CD14-positive monocyte (primary cell): ENCODE data around the gene SHLD1. TPM values are rescaled to one million over a fixed set of nuclear protein-coding genes. Genes with fewer than 3 reads are reported as not detected.

Experiments used
- DNase-seq, 3 donors: peaks; one replicate each; pipeline ENCODE4 v3.0.0-alpha.2; 2011 to 2022
- H2AFZ ChIP-seq: 2 replicates; pipeline ENCODE4 v1.6.0; 2012; ENCODE audit warnings: mild to moderate bottlenecking, low read depth, low read length, inconsistent platforms; ENCODE audit not compliant: insufficient read depth, poor library complexity, severe bottlenecking
- H3K27ac ChIP-seq, 2 donors: 1 replicate in 1 of 2; 2 replicates in 1 of 2; pipeline ENCODE4 v1.5.1; 2012 to 2013; ENCODE audit warnings: low read length in 2 of 2, control low read depth in 1 of 2, inconsistent platforms in 1 of 2, low read depth in 1 of 2, mild to moderate bottlenecking in 1 of 2
- H3K27me3 ChIP-seq, 2 donors: one replicate each; pipeline versions ENCODE4 v1.6.0 to v1.6.1; 2011 to 2013; ENCODE audit warnings: low read length in 2 of 2; ENCODE audit not compliant: control insufficient read depth in 2 of 2, insufficient read depth in 2 of 2
- H3K36me3 ChIP-seq, 2 donors: replicated peaks in 1 of 2; 1 replicate in 1 of 2; 2 replicates in 1 of 2; pipeline versions ENCODE4 v1.5.1 to v1.6.1; 2012 to 2013; ENCODE audit warnings: low read length in 2 of 2, control low read depth in 1 of 2, inconsistent platforms in 1 of 2, mild to moderate bottlenecking in 1 of 2; ENCODE audit not compliant: insufficient read depth in 2 of 2, control insufficient read depth in 1 of 2
- H3K4me1 ChIP-seq, 2 donors: 1 replicate in 1 of 2; 2 replicates in 1 of 2; pipeline versions ENCODE4 v1.5.1 to v1.6.1; 2012 to 2013; ENCODE audit warnings: low read length in 2 of 2, control low read depth in 1 of 2, inconsistent platforms in 1 of 2, mild to moderate bottlenecking in 1 of 2, moderate library complexity in 1 of 2; ENCODE audit not compliant: insufficient read depth in 2 of 2, control insufficient read depth in 1 of 2
- H3K4me2 ChIP-seq: replicated peaks from 2 replicates; pipeline ENCODE3; 2012; ENCODE audit warnings: low read length, moderate library complexity, mild to moderate bottlenecking; ENCODE audit not compliant: poor library complexity, severe bottlenecking; ENCODE audit errors: extremely low read depth
- H3K4me3 ChIP-seq, 3 experiments: fragments of 200-600 bp in 1 of 3; sonication (generic) in 1 of 3; replicated peaks in 1 of 3; 1 replicate in 2 of 3; 2 replicates in 1 of 3; pipeline ENCODE4 v1.5.1; 2011 to 2013; ENCODE audit warnings: low read length in 3 of 3, mild to moderate bottlenecking in 3 of 3, control low read depth in 2 of 3, low read depth in 2 of 3, inconsistent platforms in 1 of 3, moderate library complexity in 1 of 3
- H3K79me2 ChIP-seq: 2 replicates; pipeline ENCODE4 v1.6.0; 2012; ENCODE audit warnings: mild to moderate bottlenecking, control low read depth, inconsistent platforms, low read length, moderate library complexity; ENCODE audit not compliant: insufficient read depth
- H3K9ac ChIP-seq: 2 replicates; pipeline ENCODE4 v1.6.0; 2017; ENCODE audit warnings: low read length, mild to moderate bottlenecking; ENCODE audit not compliant: insufficient read depth, poor library complexity, severe bottlenecking
- H3K9me3 ChIP-seq, 2 donors: replicated peaks in 1 of 2; 1 replicate in 1 of 2; 2 replicates in 1 of 2; pipeline versions ENCODE4 v1.5.1 to v1.6.1; 2012 to 2013; ENCODE audit warnings: low read length in 2 of 2, control low read depth in 1 of 2; ENCODE audit not compliant: control insufficient read depth in 1 of 2, insufficient read depth in 1 of 2
- H4K20me1 ChIP-seq: 2 replicates; pipeline ENCODE4 v1.6.0; 2012; ENCODE audit warnings: mild to moderate bottlenecking, low read length, control low read depth, moderate library complexity; ENCODE audit not compliant: insufficient read depth
- H3K27ac Mint-ChIP-seq, 7 donors: one replicate each; pipeline ENCODE4 v1.8.0; 2020; ENCODE audit warnings: mild to moderate bottlenecking in 7 of 7, mixed read lengths in 7 of 7, moderate library complexity in 6 of 7, inconsistent platforms in 2 of 7
- H3K27me3 Mint-ChIP-seq, 3 donors: one replicate each; pipeline ENCODE4 v1.8.0; 2021 to 2022; ENCODE audit warnings: low read depth in 3 of 3, mild to moderate bottlenecking in 3 of 3, mixed read lengths in 3 of 3, moderate library complexity in 3 of 3, inconsistent platforms in 1 of 3
- H3K36me3 Mint-ChIP-seq, 2 donors: one replicate each; pipeline ENCODE4 v1.8.0; 2020; ENCODE audit warnings: mixed read lengths in 2 of 2, inconsistent platforms in 1 of 2, mild to moderate bottlenecking in 1 of 2
- H3K4me1 Mint-ChIP-seq: one replicate; pipeline ENCODE4 v1.8.0; 2020; ENCODE audit warnings: mild to moderate bottlenecking, mixed read lengths
- H3K4me3 Mint-ChIP-seq, 2 donors: one replicate each; pipeline ENCODE4 v1.8.0; 2020; ENCODE audit warnings: mild to moderate bottlenecking in 2 of 2, mixed read lengths in 2 of 2, moderate library complexity in 1 of 2
- H3K9me3 Mint-ChIP-seq, 7 donors: one replicate each; pipeline ENCODE4 v1.8.0; 2020 to 2022; ENCODE audit warnings: mixed read lengths in 7 of 7, mild to moderate bottlenecking in 6 of 7, moderate library complexity in 6 of 7, inconsistent platforms in 2 of 7
- CTCF ChIP-seq: fragments of 200-600 bp; IDR thresholded peaks from one replicate; pipeline ENCODE4 v1.8.0; 2022; ENCODE audit warnings: antibody characterized with exemption, mild to moderate bottlenecking
- WGBS: methylation state at CpG from one replicate; pipeline ENCODE4 v1.1.5; 2013; ENCODE audit warnings: missing lambda C conversion rate; ENCODE audit not compliant: insufficient coverage; 5-methylcytosine and 5-hydroxymethylcytosine counted together
- intact Hi-C, 2 donors: fragments of 100-400 bp; cut with micrococcal nuclease; formaldehyde crosslinking; loops; one replicate each; pipeline versions ENCODE4 v1.15.0 to v1.15.1; 2023
- polyA plus RNA-seq, 3 donors: library from polyadenylated mRNA; depleted of rRNA in 1 of 3; unstranded in 2 of 3; stranded (reverse) in 1 of 3; fragments of 300-500 nt in 2 of 3; fragments of >200 nt in 1 of 3; fragmentation: Illumina TruSeq in 2 of 3; gene quantifications; 1 replicate in 2 of 3; 2 replicates in 1 of 3; pipeline ENCODE4 v1.2.3, GENCODE V29; 2012 to 2021

SHLD1 gene
- polyA plus RNA-seq, 3 donors, result 8.3 to 12.7 (median 11.5) TPM

GRCh38 chr20:5848711-5849505, 98.7 kb downstream of the SHLD1 start:
- H3K27ac Mint-ChIP-seq, result no peak overlapping the region
- no peak for TF ChIP-seq CTCF
- H3K27ac ChIP-seq, result no peak overlapping the region
- peaks cover 2 to 6% of the 10 kb centered on the region in 2 donors for H3K36me3 Mint-ChIP-seq
- no peak overlapping the region for H2AFZ ChIP-seq
- H3K9me3 ChIP-seq, result no peaks in the 10 kb centered on the region
- H3K4me1 ChIP-seq, result no peaks in the 10 kb centered on the region
- H3K4me2 ChIP-seq, result no peak overlapping the region
- 100% methylated on average over 2 of the region's 11 CpGs for WGBS
- intact Hi-C loops, result no loop called here
- no peaks in the 10 kb centered on the region for H3K27me3 Mint-ChIP-seq
- H3K4me1 Mint-ChIP-seq, result peaks cover 10% of the 10 kb centered on the region
- no peaks in the 10 kb centered on the region for H4K20me1 ChIP-seq
- H3K36me3 ChIP-seq, result no peaks in the 10 kb centered on the region
- H3K4me3 Mint-ChIP-seq, result no peak overlapping the region
- H3K9ac ChIP-seq, result no peak overlapping the region
- H3K27me3 ChIP-seq, result no peaks in the 10 kb centered on the region
- no peaks in the 10 kb centered on the region for H3K79me2 ChIP-seq
- peaks cover 0 to 4% (median 0%) of the 10 kb centered on the region in 7 donors for H3K9me3 Mint-ChIP-seq
- no peak overlapping the region for H3K4me3 ChIP-seq
- no peak for DNase-seq

GRCh38 chr20:5855939-5856338, 105.7 kb downstream of the SHLD1 start:
- Mint-ChIP-seq H3K27ac (peak overlapping the region in 1 of 7 donors; percentile 75), H3K27me3 (peaks cover 0 to 4% (median 0%) of the 10 kb centered on the region in 3 donors), H3K4me3 (no peak overlapping the region), H3K9me3 (peaks cover 0 to 5% (median 2%) of the 10 kb centered on the region in 7 donors), H3K4me1 (peaks cover 20% of the 10 kb centered on the region), H3K36me3 (peaks cover 9 to 10% of the 10 kb centered on the region in 2 donors)
- H2AFZ ChIP-seq, result no peak overlapping the region
- DNase-seq, result no peak
- no peaks in the 10 kb centered on the region for H3K36me3 ChIP-seq
- H3K4me3 ChIP-seq, result no peak overlapping the region
- H3K4me2 ChIP-seq, result no peak overlapping the region
- H4K20me1 ChIP-seq, result no peaks in the 10 kb centered on the region
- WGBS, result 97% methylated on average over 3 of the region's 3 CpGs
- no peak for TF ChIP-seq CTCF
- intact Hi-C loops, result no loop called here
- H3K9ac ChIP-seq, result no peak overlapping the region
- H3K27ac ChIP-seq, result no peak overlapping the region
- no peaks in the 10 kb centered on the region for H3K4me1 ChIP-seq
- H3K27me3 ChIP-seq, result no peaks in the 10 kb centered on the region
- H3K79me2 ChIP-seq, result no peaks in the 10 kb centered on the region
- no peaks in the 10 kb centered on the region for H3K9me3 ChIP-seq
